IMR-90 (cell line): ENCODE data around the gene VSIG10L. TPM values are rescaled to one million over a fixed set of nuclear protein-coding genes. Genes with fewer than 3 reads are reported as not detected.

Experiments used
- ATAC-seq: fragments of 200-7000 bp; cut with Tn5 transposase; 2 replicates; pipeline ENCODE4 v1.9.1; 2020; ENCODE audit warnings: low read depth, mild to moderate bottlenecking, moderate library complexity
- BruUV-seq: library from RNA; stranded (reverse); fragments of 400-500 nt; replicated peaks from 2 replicates; lab custom pipeline; 2021; lab: Mats Ljungman, UMichigan
- CTCF ChIA-PET: fragments of 300-600 bp; formaldehyde crosslinking; extraction: SDS; loops from one replicate; lab custom pipeline; 2021; ENCODE audit warnings: antibody characterized with exemption; lab: Yijun Ruan, JAX
- POLR2A ChIA-PET: fragments of 300-600 bp; sonication (Branson Sonifier 250); formaldehyde crosslinking; loops from one replicate; lab custom pipeline; 2022; ENCODE audit warnings: antibody characterized with exemption; ENCODE audit not compliant: unreplicated experiment; lab: Charles Lee
- DNase-seq: peaks from one replicate; pipeline ENCODE4 v3.0.0; 2013
- H2AFZ ChIP-seq: replicated peaks from 2 replicates; pipeline ENCODE3; 2013; ENCODE audit warnings: low read length, mild to moderate bottlenecking; ENCODE audit not compliant: poor library complexity
- H2AK5ac ChIP-seq: 2 replicates; pipeline ENCODE4 v1.6.1; 2013; ENCODE audit warnings: low read depth, low read length, inconsistent platforms
- H2AK9ac ChIP-seq: replicated peaks from 2 replicates; pipeline ENCODE3; 2013; ENCODE audit warnings: mild to moderate bottlenecking, low read depth, low read length, moderate library complexity; ENCODE audit not compliant: poor library complexity
- H2BK120ac ChIP-seq: 2 replicates; pipeline ENCODE4 v1.6.1; 2013; ENCODE audit warnings: low read depth, low read length, inconsistent platforms
- H2BK15ac ChIP-seq: 3 replicates; pipeline ENCODE4 v1.6.1; 2013; ENCODE audit warnings: low read depth, low read length, inconsistent platforms
- H2BK20ac ChIP-seq: 2 replicates; pipeline ENCODE4 v1.6.1; 2013; ENCODE audit warnings: low read depth, mild to moderate bottlenecking, inconsistent platforms, low read length, moderate library complexity
- H2BK5ac ChIP-seq: 2 replicates; pipeline ENCODE4 v1.6.1; 2013; ENCODE audit warnings: mild to moderate bottlenecking, low read depth, low read length, inconsistent platforms; ENCODE audit not compliant: poor library complexity, severe bottlenecking
- H3K14ac ChIP-seq: replicated peaks from 2 replicates; pipeline ENCODE4 v1.6.1; 2013; ENCODE audit warnings: low read depth, low read length, inconsistent platforms
- H3K18ac ChIP-seq: 2 replicates; pipeline ENCODE4 v1.6.1; 2013; ENCODE audit warnings: low read depth, low read length, control low read depth
- H3K23ac ChIP-seq: 2 replicates; pipeline ENCODE4 v1.6.1; 2013; ENCODE audit warnings: low read depth, low read length, inconsistent platforms
- H3K27ac ChIP-seq: 2 replicates; pipeline ENCODE4 v1.5.1; 2013; ENCODE audit warnings: mild to moderate bottlenecking, control low read depth, low read length; ENCODE audit not compliant: insufficient read depth
- H3K27me3 ChIP-seq: 2 replicates; pipeline ENCODE4 v1.6.1; 2013; ENCODE audit warnings: low read length; ENCODE audit not compliant: control insufficient read depth, insufficient read depth
- H3K36me3 ChIP-seq: 2 replicates; pipeline ENCODE4 v1.6.1; 2013; ENCODE audit warnings: low read length, mixed read lengths; ENCODE audit not compliant: control insufficient read depth, insufficient read depth
- H3K4ac ChIP-seq: 2 replicates; pipeline ENCODE4 v1.6.1; 2013; ENCODE audit warnings: low read depth, low read length, inconsistent platforms
- H3K4me1 ChIP-seq: 2 replicates; pipeline ENCODE4 v1.6.1; 2013; ENCODE audit warnings: low read length, mixed read lengths; ENCODE audit not compliant: control insufficient read depth, insufficient read depth
- H3K4me2 ChIP-seq: 2 replicates; pipeline ENCODE4 v1.6.1; 2013; ENCODE audit warnings: low read depth, mild to moderate bottlenecking, control low read depth, low read length, moderate library complexity
- H3K4me3 ChIP-seq: 2 replicates; pipeline ENCODE4 v1.5.1; 2013; ENCODE audit warnings: low read depth, mild to moderate bottlenecking, control low read depth, low read length, moderate library complexity; ENCODE audit not compliant: insufficient read depth
- H3K56ac ChIP-seq: 2 replicates; pipeline ENCODE4 v1.6.1; 2013; ENCODE audit warnings: low read length, inconsistent platforms; ENCODE audit not compliant: insufficient read depth; ENCODE audit errors: extremely low read depth
- H3K79me1 ChIP-seq, 2 experiments: 2 replicates each; pipeline ENCODE4 v1.6.1; 2013; ENCODE audit warnings: low read length in 2 of 2, inconsistent platforms in 1 of 2, low read depth in 1 of 2
- H3K9ac ChIP-seq: 2 replicates; pipeline ENCODE4 v1.6.1; 2013; ENCODE audit warnings: low read depth, low read length, control low read depth
- H3K9me1 ChIP-seq: 2 replicates; pipeline ENCODE4 v1.6.1; 2013; ENCODE audit warnings: low read length, inconsistent platforms; ENCODE audit not compliant: insufficient read depth
- H3K9me3 ChIP-seq: 2 replicates; pipeline ENCODE4 v1.6.1; 2013; ENCODE audit warnings: low read length; ENCODE audit not compliant: control insufficient read depth, insufficient read depth
- H4K20me1 ChIP-seq: 2 replicates; pipeline ENCODE4 v1.6.1; 2013; ENCODE audit warnings: low read length, inconsistent platforms; ENCODE audit not compliant: insufficient read depth
- H4K5ac ChIP-seq: 2 replicates; pipeline ENCODE4 v1.6.1; 2013; ENCODE audit warnings: mild to moderate bottlenecking, low read depth, low read length, control low read depth
- H4K8ac ChIP-seq, 2 experiments: 2 replicates each; pipeline ENCODE4 v1.6.1; 2013; ENCODE audit warnings: low read depth in 2 of 2, low read length in 2 of 2, control low read depth in 1 of 2, inconsistent platforms in 1 of 2
- H4K91ac ChIP-seq: 2 replicates; pipeline ENCODE4 v1.6.1; 2013; ENCODE audit warnings: low read depth, low read length, inconsistent platforms; ENCODE audit not compliant: insufficient read depth
- BHLHE40 ChIP-seq: fragments of 150-350 bp; IDR thresholded peaks from 2 replicates; pipeline ENCODE4 v1.6.1; 2016; ENCODE audit warnings: mild to moderate bottlenecking, low read depth, low read length
- CEBPB ChIP-seq: IDR thresholded peaks from 2 replicates; pipeline ENCODE4 v1.6.1; 2012; ENCODE audit warnings: low read depth, low read length, improper control_type of control experiment
- CHD1 ChIP-seq: IDR thresholded peaks from 2 replicates; pipeline ENCODE4 v1.6.1; 2012; ENCODE audit warnings: low read depth, low read length, improper control_type of control experiment
- CTCF ChIP-seq: conservative IDR thresholded peaks from 2 replicates; pipeline ENCODE4 v1.5.1; 2012; ENCODE audit warnings: mild to moderate bottlenecking, low read depth, low read length, improper control_type of control experiment
- ELK1 ChIP-seq: fragments of 150-350 bp; IDR thresholded peaks from 2 replicates; pipeline ENCODE4 v1.6.1; 2016; ENCODE audit warnings: low read depth, mild to moderate bottlenecking, low read length, moderate library complexity, borderline replicate concordance
- FOS ChIP-seq: fragments of 150-350 bp; IDR thresholded peaks from 2 replicates; pipeline ENCODE4 v1.6.1; 2016; ENCODE audit warnings: low read depth, low read length
- MAZ ChIP-seq: IDR thresholded peaks from 2 replicates; pipeline ENCODE4 v1.6.1; 2012; ENCODE audit warnings: low read depth, mild to moderate bottlenecking, low read length, improper control_type of control experiment, moderate library complexity, borderline replicate concordance
- MXI1 ChIP-seq: IDR thresholded peaks from 2 replicates; pipeline ENCODE4 v1.6.1; 2012; ENCODE audit warnings: low read depth, mild to moderate bottlenecking, low read length, moderate library complexity, borderline replicate concordance
- NFE2L2 ChIP-seq: fragments of 150-350 bp; IDR thresholded peaks from 2 replicates; pipeline ENCODE4 v1.6.1; 2016; ENCODE audit warnings: low read depth, mild to moderate bottlenecking, low read length
- POLR2A ChIP-seq: IDR thresholded peaks from 2 replicates; pipeline ENCODE4 v1.6.1; 2012; ENCODE audit warnings: mild to moderate bottlenecking, low read depth, low read length
- RAD21 ChIP-seq: IDR thresholded peaks from 2 replicates; pipeline ENCODE4 v1.6.1; 2012; ENCODE audit warnings: low read length, improper control_type of control experiment
- RCOR1 ChIP-seq: IDR thresholded peaks from 2 replicates; pipeline ENCODE4 v1.6.1; 2012; ENCODE audit warnings: mild to moderate bottlenecking, low read length, improper control_type of control experiment; ENCODE audit not compliant: insufficient replicate concordance
- RFX5 ChIP-seq: IDR thresholded peaks from 2 replicates; pipeline ENCODE4 v1.8.0; 2012; ENCODE audit warnings: low read depth, mild to moderate bottlenecking, low read length, moderate library complexity
- SMC3 ChIP-seq: fragments of 150-350 bp; IDR thresholded peaks from 2 replicates; pipeline ENCODE4 v1.6.1; 2016; ENCODE audit warnings: low read depth, mild to moderate bottlenecking, antibody characterized with exemption, low read length, moderate library complexity
- WGBS, 2 experiments: methylation state at CpG; one replicate each; pipeline versions ENCODE4 v1.1.5 to v1.1.7; 2013; ENCODE audit warnings: missing lambda C conversion rate in 2 of 2; ENCODE audit not compliant: insufficient read length in 1 of 2; ENCODE audit errors: extremely low coverage in 2 of 2; 5-methylcytosine and 5-hydroxymethylcytosine counted together
- dilution Hi-C: fragments of 300-500 bp; cut with HindIII; formaldehyde crosslinking; loops from one replicate; pipeline ENCODE4 v1.14.3; 2018; ENCODE audit warnings: low sequenced_read_pairs; ENCODE audit not compliant: unreplicated experiment
- in situ Hi-C: fragments of 300-500 bp; cut with MboI; formaldehyde crosslinking; loops from 3 replicates; pipeline ENCODE4 v1.14.3; 2019; ENCODE audit warnings: low sequenced_read_pairs, inconsistent platforms, mixed read lengths
- intact Hi-C: fragments of 100-400 bp; cut with micrococcal nuclease; formaldehyde crosslinking; loops from 2 replicates; pipeline ENCODE4 v1.10.0; 2022
- polyA plus RNA-seq, 3 experiments: library from polyadenylated mRNA; depleted of rRNA; stranded (reverse); fragments of >200 nt; gene quantifications; 2 replicates each; pipeline ENCODE4 v1.2.3, GENCODE V29; 2012; ENCODE audit warnings: low replicate concordance in 1 of 3
- total RNA-seq: library from RNA; depleted of rRNA; stranded (reverse); fragments of >200 nt; gene quantifications from 2 replicates; pipeline ENCODE4 v1.2.3, GENCODE V29; 2012

Gene VSIG10L
- total and polyA plus RNA-seq, 2 of the 4 experiments (the other 2 are of a cell fraction), result 0.18 to 1.2 TPM

GRCh38 chr19:51377422-51377821 is 35.5 kb upstream of the VSIG10L start:
- no peak overlapping the region for H3K9ac ChIP-seq
- no peak overlapping the region for H3K4me2 ChIP-seq
- no peak for DNase-seq
- no peak overlapping the region for H3K56ac ChIP-seq
- in situ Hi-C loops, result no loop called here
- no peaks in the 10 kb centered on the region for H3K9me1 ChIP-seq
- POLR2A ChIA-PET, result no interaction called here
- H2AFZ ChIP-seq, result no peak overlapping the region
- H3K36me3 ChIP-seq, result no peaks in the 10 kb centered on the region
- no peaks in the 10 kb centered on the region for H3K79me1 ChIP-seq
- H2BK5ac ChIP-seq, result no peak overlapping the region
- H4K20me1 ChIP-seq, result no peaks in the 10 kb centered on the region
- intact Hi-C loops, result no loop called here
- BruUV-seq, result no TSS peak
- no CpG with 5 or more reads among the region's 2 CpGs for WGBS, 2 experiments
- no peaks in the 10 kb centered on the region for H3K9me3 ChIP-seq
- H2BK20ac ChIP-seq, result no peak overlapping the region
- H2AK5ac ChIP-seq, result no peak overlapping the region
- no peak overlapping the region for H2BK15ac ChIP-seq
- no peak overlapping the region for H3K14ac ChIP-seq
- TF ChIP-seq CEBPB, result no peak
- no peak for TF ChIP-seq CHD1
- no peak for TF ChIP-seq MXI1
- TF ChIP-seq SMC3, result no peak
- no peak for TF ChIP-seq ELK1
- TF ChIP-seq RAD21, result no peak
- TF ChIP-seq RCOR1, result no peak
- no peak for TF ChIP-seq RFX5
- no peak for TF ChIP-seq NFE2L2
- no peak for TF ChIP-seq MAZ
- no peak for TF ChIP-seq FOS
- no peak for TF ChIP-seq POLR2A
- no peak for TF ChIP-seq BHLHE40
- no peak for TF ChIP-seq CTCF
- no peak overlapping the region for H3K27ac ChIP-seq
- ATAC-seq, result no peak
- H3K18ac ChIP-seq, result no peak overlapping the region
- dilution Hi-C loops, result no loop called here
- H3K23ac ChIP-seq, result no peak overlapping the region
- no peak overlapping the region for H4K8ac ChIP-seq
- H4K5ac ChIP-seq, result no peak overlapping the region
- no peak overlapping the region for H3K4ac ChIP-seq
- no peak overlapping the region for H4K91ac ChIP-seq
- H3K4me3 ChIP-seq, result no peak overlapping the region
- CTCF ChIA-PET, result no interaction called here
- H3K4me1 ChIP-seq, result no peaks in the 10 kb centered on the region
- peaks cover 2% of the 10 kb centered on the region; the same call in 1 of the 2 replicates for H3K27me3 ChIP-seq
- no peak overlapping the region for H2BK120ac ChIP-seq
- H2AK9ac ChIP-seq, result no peak overlapping the region
